ENCODE measurements around the gene ZNF557. TPM values are rescaled to one million over a fixed set of nuclear protein-coding genes. Genes with fewer than 3 reads are reported as not detected.

Gene ZNF557
- total RNA-seq, 1 experiment from 2014 or later = 12.5 TPM

DNA sequence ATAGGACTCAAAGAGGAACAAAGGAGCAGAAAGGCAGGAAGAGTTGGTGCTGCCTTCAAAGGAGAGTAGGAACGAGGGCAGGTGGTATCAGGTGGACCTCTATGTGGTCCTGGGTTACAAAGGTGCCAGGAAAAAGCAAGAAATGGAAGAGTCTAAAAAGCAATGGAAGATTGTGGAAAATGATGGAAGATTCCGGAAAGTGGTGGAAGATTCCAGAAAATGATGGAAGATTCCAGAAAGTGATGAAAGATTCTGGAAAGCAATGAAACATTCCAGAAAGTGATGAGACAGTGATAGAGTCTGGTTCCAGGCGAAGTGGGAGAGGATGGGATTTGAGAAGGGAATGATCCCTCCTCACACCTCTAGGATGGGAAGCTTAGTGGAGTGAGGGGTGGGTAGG lies 55.3 kb downstream of the ZNF557 start:
- DNase-seq (ENCODE audit: low spot score) = no peak

DNA sequence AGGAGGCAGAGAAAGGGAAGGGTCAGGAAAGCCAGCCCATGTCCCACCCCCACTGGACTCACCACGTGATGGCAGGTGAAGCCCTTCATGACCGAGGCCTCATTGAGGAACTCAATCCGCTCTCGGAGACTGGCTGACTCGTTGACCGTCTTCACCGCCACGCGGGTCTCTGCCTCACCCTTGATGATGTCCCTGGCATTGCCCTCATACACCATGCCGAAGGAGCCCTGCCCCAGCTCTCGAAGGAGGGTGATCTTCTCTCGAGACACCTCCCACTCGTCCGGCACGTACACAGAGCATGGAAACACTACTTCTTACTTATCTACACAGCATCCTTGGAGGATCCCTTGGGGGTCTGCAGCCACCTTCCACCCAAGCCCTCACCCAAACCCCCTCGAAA lies 55.7 kb downstream of the ZNF557 start:
- DNase-seq (ENCODE audit: low spot score) = no peak

DNA sequence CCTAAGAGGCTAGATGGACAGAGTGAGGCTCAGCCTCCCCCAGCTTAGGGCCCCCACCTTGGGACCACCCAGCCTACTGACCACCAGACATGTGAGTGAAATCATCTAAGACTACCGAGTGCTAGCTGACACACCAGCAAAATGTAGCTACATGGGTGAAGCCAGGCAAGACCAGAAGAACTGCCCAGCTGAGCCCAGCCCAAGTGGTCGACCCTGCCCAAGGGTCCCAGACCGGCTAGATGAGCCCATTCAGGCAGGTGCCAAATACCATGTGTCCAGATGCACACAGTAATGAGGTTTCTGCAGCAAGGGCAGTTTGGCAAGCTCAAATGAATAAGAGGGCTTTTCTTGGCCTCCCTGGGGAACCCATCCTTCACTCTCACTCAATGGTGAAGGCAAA lies 56.6 kb downstream of the ZNF557 start:
- DNase-seq (ENCODE audit: low spot score) = no peak

DNA sequence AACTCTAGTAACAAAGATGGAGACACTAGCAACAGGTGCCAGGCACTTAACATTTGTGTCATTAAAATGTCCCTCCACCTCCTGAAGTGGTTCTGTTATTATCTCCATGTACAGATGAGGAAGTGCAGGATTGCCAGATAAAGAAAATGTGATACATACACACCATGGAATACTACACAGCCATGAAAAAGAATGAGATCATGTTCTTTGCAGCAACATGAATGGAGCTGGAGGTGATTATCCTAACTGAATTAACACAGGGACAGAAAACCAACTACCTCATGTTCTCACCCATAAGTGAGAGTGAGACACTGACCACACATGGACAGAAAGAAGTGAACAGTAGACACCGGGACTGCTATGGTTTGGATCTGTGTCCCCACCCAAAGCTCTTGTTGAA lies 60.5 kb downstream of the ZNF557 start:
- DNase-seq (ENCODE audit: low spot score) = no peak

DNA sequence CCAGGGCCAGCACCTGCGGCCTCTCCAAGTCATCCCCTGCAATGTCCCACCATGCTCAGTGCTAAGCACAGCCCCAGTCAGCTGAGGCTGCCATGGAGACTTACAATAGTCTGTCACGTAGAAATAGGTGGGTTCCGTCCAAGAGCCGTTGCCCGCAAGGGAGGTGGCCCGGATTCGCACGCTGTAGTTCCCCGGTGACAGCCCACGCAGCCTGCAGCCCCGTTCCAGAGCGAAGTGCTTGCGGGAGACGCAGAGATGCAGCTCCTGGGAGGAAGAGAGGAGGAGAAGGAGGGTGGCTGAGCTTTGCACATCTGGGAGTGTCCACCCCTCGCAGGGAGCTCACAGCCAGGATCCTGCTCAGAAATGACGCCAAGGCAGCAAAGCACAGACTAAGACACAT lies 62.6 kb downstream of the ZNF557 start:
- no peak for DNase-seq (ENCODE audit: low spot score)

DNA sequence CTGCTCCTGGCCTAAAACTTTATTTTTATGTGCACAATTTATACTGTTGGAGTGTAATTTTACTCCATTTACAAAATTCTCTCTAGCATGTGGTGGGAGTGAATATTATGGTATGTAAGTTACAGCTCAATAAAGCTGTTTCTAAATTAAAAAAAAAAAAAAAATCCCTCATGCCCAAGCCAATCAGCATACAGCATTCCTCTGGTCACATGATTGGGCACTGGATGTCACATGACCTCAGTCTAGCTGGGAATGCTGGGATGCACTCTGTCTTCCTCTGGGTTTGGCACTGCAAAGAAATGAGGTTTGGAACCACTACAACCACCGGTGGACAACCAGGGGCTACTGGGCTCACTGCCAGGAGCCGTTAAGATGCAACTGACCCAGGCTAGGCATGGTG lies 67.6 kb downstream of the ZNF557 start:
- no peak for DNase-seq (ENCODE audit: low spot score)

Other genes with a start within 250 kb of the ZNF557 start
- 0.45 and 1.1 TPM in 2 replicates for gene ADGRE1, start 182.1 kb upstream of the ZNF557 start, total RNA-seq (2014; rRNA removed; shearing (Covaris generic))
- gene MBD3L2B, start 48.3 kb upstream of the ZNF557 start, total RNA-seq (2014; rRNA removed; shearing (Covaris generic)) = not detected in 2 replicates
- gene MBD3L5, start 39.1 kb upstream of the ZNF557 start, total RNA-seq (2014; rRNA removed; shearing (Covaris generic)) = not detected in 2 replicates
- gene MBD3L4, start 29.5 kb upstream of the ZNF557 start, total RNA-seq (2014; rRNA removed; shearing (Covaris generic)) = not detected in 2 replicates
- not detected in 2 replicates for gene MBD3L2, start 20.4 kb upstream of the ZNF557 start, total RNA-seq (2014; rRNA removed; shearing (Covaris generic))
- gene MBD3L3, start 11.0 kb upstream of the ZNF557 start, total RNA-seq (2014; rRNA removed; shearing (Covaris generic)) = not detected in 2 replicates
- 7.2 and 8.4 TPM in 2 replicates for gene INSR, start 224.7 kb downstream of the ZNF557 start, total RNA-seq (2014; rRNA removed; shearing (Covaris generic))